22Rv1 (cell line): ENCODE results near the gene NDOR1.

Source experiments
- ZFX ChIP-seq: fragments of 450-650 bp; IDR thresholded peaks from 2 replicates; pipeline ENCODE4 v1.6.1; 2017; ENCODE audit warnings: antibody characterized with exemption, borderline replicate concordance
- TF ChIP-seq, protein P1 (sequence below): fragments of 450-650 bp; IDR thresholded peaks from 2 replicates; pipeline ENCODE4 v1.5.1; 2017; ENCODE audit warnings: mild to moderate bottlenecking

DNA sequence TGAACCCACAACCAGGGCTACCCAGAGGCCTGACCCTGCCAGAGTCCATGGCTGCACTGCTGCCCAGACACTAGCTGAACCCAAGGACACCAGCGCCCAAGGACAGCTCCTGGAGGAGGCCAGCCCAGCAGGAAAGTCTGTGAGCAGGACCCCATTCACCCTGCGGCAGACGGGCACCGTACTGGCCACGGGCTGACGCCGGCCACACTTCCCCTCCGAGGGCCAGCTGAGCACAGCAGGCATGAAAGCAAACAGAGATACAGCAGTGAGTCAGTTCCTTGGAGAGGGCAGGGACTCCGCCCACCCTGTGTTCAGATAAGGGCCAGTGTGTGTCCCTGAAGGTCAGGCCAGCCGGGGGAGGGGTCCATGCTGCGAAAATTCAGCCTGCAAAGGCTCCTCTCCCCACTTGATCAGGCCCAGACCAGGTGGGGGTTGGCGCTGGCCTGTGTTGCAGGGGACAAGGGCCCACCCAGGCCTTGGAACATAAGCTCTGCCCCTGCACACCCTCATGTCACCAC lies 13.3 kb downstream of the NDOR1 start:
- TF ChIP-seq, protein P1, sequence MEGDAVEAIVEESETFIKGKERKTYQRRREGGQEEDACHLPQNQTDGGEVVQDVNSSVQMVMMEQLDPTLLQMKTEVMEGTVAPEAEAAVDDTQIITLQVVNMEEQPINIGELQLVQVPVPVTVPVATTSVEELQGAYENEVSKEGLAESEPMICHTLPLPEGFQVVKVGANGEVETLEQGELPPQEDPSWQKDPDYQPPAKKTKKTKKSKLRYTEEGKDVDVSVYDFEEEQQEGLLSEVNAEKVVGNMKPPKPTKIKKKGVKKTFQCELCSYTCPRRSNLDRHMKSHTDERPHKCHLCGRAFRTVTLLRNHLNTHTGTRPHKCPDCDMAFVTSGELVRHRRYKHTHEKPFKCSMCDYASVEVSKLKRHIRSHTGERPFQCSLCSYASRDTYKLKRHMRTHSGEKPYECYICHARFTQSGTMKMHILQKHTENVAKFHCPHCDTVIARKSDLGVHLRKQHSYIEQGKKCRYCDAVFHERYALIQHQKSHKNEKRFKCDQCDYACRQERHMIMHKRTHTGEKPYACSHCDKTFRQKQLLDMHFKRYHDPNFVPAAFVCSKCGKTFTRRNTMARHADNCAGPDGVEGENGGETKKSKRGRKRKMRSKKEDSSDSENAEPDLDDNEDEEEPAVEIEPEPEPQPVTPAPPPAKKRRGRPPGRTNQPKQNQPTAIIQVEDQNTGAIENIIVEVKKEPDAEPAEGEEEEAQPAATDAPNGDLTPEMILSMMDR, result no peak
- TF ChIP-seq ZFX, result no peak
